Smooth muscle cell (in vitro differentiated cells): ENCODE measurements around the gene INSRR. TPM values are rescaled to one million over a fixed set of nuclear protein-coding genes. Genes with fewer than 3 reads are reported as not detected.

Experiments used
- DNase-seq: peaks from one replicate; lab custom pipeline; 2025; ENCODE audit not compliant: unreplicated experiment; lab: John Stamatoyannopoulos, UW
- H2AFZ ChIP-seq: fragments of 200-600 bp; sonication (generic); 2 replicates; pipeline ENCODE4 v1.6.0; 2016; ENCODE audit warnings: antibody characterized with exemption, low read depth, mild to moderate bottlenecking
- H3F3A ChIP-seq: fragments of 200-600 bp; sonication (generic); 2 replicates; pipeline ENCODE4 v1.6.0; 2017; ENCODE audit warnings: antibody characterized with exemption, low read depth
- H3K27ac ChIP-seq: fragments of 200-600 bp; sonication (generic); 2 replicates; pipeline ENCODE4 v1.5.1; 2016; ENCODE audit warnings: low read depth, mild to moderate bottlenecking
- H3K27me3 ChIP-seq: fragments of 200-600 bp; sonication (generic); 2 replicates; pipeline ENCODE4 v1.6.1; 2016; ENCODE audit warnings: low read depth, mild to moderate bottlenecking
- H3K36me3 ChIP-seq: fragments of 200-600 bp; sonication (generic); 2 replicates; pipeline ENCODE4 v1.5.1; 2016; ENCODE audit warnings: low read depth
- H3K4me1 ChIP-seq: fragments of 200-600 bp; sonication (generic); 2 replicates; pipeline ENCODE4 v1.5.1; 2016; ENCODE audit warnings: low read depth
- H3K4me2 ChIP-seq: fragments of 200-600 bp; sonication (generic); 2 replicates; pipeline ENCODE4 v1.6.0; 2016; ENCODE audit warnings: mild to moderate bottlenecking
- H3K4me3 ChIP-seq: fragments of 200-600 bp; sonication (generic); 2 replicates; pipeline ENCODE4 v1.5.1; 2016; ENCODE audit warnings: mild to moderate bottlenecking
- H3K79me2 ChIP-seq: fragments of 200-600 bp; sonication (generic); 2 replicates; pipeline ENCODE4 v1.6.0; 2016; ENCODE audit warnings: low read depth, mild to moderate bottlenecking
- H3K9ac ChIP-seq: fragments of 200-600 bp; sonication (generic); 2 replicates; pipeline ENCODE4 v1.6.0; 2016; ENCODE audit warnings: low read depth
- H3K9me3 ChIP-seq: fragments of 200-600 bp; sonication (generic); replicated peaks from 2 replicates; pipeline ENCODE4 v1.5.1; 2016; ENCODE audit warnings: low read depth
- H4K20me1 ChIP-seq: fragments of 200-600 bp; sonication (generic); 2 replicates; pipeline ENCODE4 v1.6.0; 2016; ENCODE audit warnings: low read depth
- WGBS: methylation state at CpG from one replicate; pipeline ENCODE4 v1.1.7; 2016; ENCODE audit warnings: low lambda C conversion rate; 5-methylcytosine and 5-hydroxymethylcytosine counted together
- polyA plus RNA-seq: library from polyadenylated mRNA; unstranded; fragments of >200 nt; fragmentation: Nextera tagmentation; extraction: Ambion mirVana; gene quantifications from 2 replicates; pipeline ENCODE4 v1.2.1, GENCODE V29; 2016
- total RNA-seq: library from RNA; depleted of rRNA; stranded (reverse); fragments of >200 nt; gene quantifications from 2 replicates; pipeline ENCODE4 v1.2.3, GENCODE V29; 2014
- TF ChIP-seq, protein P1 (sequence below): fragments of 200-600 bp; sonication (generic); IDR thresholded peaks from 2 replicates; pipeline ENCODE4 v1.5.1; 2017; ENCODE audit warnings: borderline replicate concordance, mild to moderate bottlenecking, antibody characterized with exemption; ENCODE audit not compliant: insufficient read depth, poor library complexity, severe bottlenecking

Gene INSRR
- total and polyA plus RNA-seq, 2 experiments from 2014 or later, result 0.36 to 0.45 TPM

- H3K36me3 ChIP-seq, result no peaks in the 10 kb centered on the region
- WGBS, result 25% methylated on average over 10 of the region's 10 CpGs
- H3K79me2 ChIP-seq, result no peaks in the 10 kb centered on the region
- no peak overlapping the region for H2AFZ ChIP-seq
- H3K4me1 ChIP-seq, result peaks cover 29% of the 10 kb centered on the region
- H3K9me3 ChIP-seq, result no peaks in the 10 kb centered on the region
- no peak overlapping the region for H3K4me3 ChIP-seq
- H3K4me2 ChIP-seq, result peak overlapping the region; percentile 6
- H3K27me3 ChIP-seq, result peaks cover 14% of the 10 kb centered on the region
- no peak overlapping the region for H3K9ac ChIP-seq
- no peak for DNase-seq
- no peak overlapping the region for H3K27ac ChIP-seq
- TF ChIP-seq, protein P1, sequence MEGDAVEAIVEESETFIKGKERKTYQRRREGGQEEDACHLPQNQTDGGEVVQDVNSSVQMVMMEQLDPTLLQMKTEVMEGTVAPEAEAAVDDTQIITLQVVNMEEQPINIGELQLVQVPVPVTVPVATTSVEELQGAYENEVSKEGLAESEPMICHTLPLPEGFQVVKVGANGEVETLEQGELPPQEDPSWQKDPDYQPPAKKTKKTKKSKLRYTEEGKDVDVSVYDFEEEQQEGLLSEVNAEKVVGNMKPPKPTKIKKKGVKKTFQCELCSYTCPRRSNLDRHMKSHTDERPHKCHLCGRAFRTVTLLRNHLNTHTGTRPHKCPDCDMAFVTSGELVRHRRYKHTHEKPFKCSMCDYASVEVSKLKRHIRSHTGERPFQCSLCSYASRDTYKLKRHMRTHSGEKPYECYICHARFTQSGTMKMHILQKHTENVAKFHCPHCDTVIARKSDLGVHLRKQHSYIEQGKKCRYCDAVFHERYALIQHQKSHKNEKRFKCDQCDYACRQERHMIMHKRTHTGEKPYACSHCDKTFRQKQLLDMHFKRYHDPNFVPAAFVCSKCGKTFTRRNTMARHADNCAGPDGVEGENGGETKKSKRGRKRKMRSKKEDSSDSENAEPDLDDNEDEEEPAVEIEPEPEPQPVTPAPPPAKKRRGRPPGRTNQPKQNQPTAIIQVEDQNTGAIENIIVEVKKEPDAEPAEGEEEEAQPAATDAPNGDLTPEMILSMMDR, result no peak
- H4K20me1 ChIP-seq, result no peaks in the 10 kb centered on the region
- peaks cover 4% of the 10 kb centered on the region for H3F3A ChIP-seq
These were observed 4.2 kb upstream of the INSRR start for GRCh38 chr1:156862997-156863599.

DNA sequence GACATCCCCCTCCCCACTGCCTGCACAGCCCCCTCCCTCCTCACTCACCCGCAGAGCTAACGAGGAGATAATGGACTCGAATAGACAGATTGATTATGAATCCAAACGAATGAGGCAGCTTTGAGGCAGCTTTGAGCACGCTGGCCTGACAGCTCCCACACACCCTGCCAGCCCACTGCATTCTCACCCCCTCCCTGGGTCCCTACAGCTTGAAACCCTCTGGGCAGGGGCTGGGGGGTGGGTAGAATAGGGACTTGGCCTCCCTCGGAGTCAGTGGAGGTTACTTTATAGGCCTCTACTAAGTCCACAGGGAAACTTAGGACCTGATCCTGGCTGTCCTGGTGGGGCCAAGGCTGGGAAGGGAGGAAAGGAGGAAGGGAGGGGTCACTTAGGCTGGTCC, 3.7 kb upstream of the INSRR start:
- TF ChIP-seq, protein P1, result no peak
- Histone ChIP-seq H3K9ac (no peak overlapping the region), H2AFZ (no peak overlapping the region), H4K20me1 (no peaks in the 10 kb centered on the region), H3K36me3 (no peaks in the 10 kb centered on the region), H3K79me2 (no peaks in the 10 kb centered on the region), H3K4me3 (no peak overlapping the region), H3K27ac (no peak overlapping the region), H3K4me1 (peaks cover 29% of the 10 kb centered on the region), H3K9me3 (no peaks in the 10 kb centered on the region), H3K4me2 (peak overlapping the region; percentile 6), H3K27me3 (peaks cover 14% of the 10 kb centered on the region), H3F3A (peaks cover 4% of the 10 kb centered on the region)
- WGBS, result 36% methylated on average over 6 of the region's 6 CpGs
- no peak for DNase-seq

GRCh38 chr1:156860628-156861423, 1.9 kb upstream of the INSRR start, which contains the start of gene NTRK1:
NTRK1 (plus strand) TSS chr1:156860865; CDS start chr1:156860935, 70 bp downstream.
- Histone ChIP-seq H3K4me3 (peak within 1 kb of the TSS; percentile 57), H4K20me1 (no peaks in the 10 kb centered on the region), H2AFZ (peak within 1 kb of the TSS; percentile 67), H3K27ac (no peak within 1 kb of the TSS), H3K4me1 (peaks cover 29% of the 10 kb centered on the region), H3K79me2 (no peaks in the 10 kb centered on the region), H3K27me3 (peaks cover 14% of the 10 kb centered on the region), H3F3A (peaks cover 4% of the 10 kb centered on the region), H3K9ac (no peak within 1 kb of the TSS), H3K9me3 (no peaks in the 10 kb centered on the region), H3K4me2 (peak within 1 kb of the TSS; percentile 96), H3K36me3 (no peaks in the 10 kb centered on the region)
- 9% methylated on average over 38 of the region's 69 CpGs for WGBS
- TF ChIP-seq, protein P1, result no peak
- DNase-seq, result peak; percentile 30
